GM18868 (cell line): ENCODE results near the gene TBC1D22B.
"Not testable (repeated sequence)": the region's sequence is repeated elsewhere in the genome, so short reads cannot be mapped to it uniquely, and the experiment has no call there.

Experiments
- ATAC-seq: cut with Tn5 transposase; IDR thresholded peaks from one replicate; pipeline ENCODE4 v1.9.1; 2021; ENCODE audit warnings: mild to moderate bottlenecking, moderate library complexity; ENCODE audit not compliant: unreplicated experiment

TBC1D22B gene

DNA sequence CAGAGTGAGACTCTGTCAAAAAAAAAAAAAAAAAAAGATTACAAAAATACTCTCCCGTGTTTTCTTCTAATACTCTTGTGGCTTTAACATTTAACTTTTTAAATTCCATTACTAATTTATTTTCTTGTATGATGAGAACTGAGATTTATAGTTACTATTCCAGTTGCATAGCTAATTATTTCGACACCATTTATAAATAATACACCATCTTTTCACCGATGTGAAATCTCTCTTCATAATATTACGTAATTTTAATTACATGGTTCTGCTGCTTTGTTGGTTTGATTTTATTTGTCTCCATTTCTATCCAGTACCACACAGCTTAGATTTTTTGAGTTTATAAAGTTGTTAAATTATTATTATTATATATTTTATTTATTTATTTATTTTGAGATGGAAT, 42.4 kb downstream of the TBC1D22B start:
- ATAC-seq, result no peak

DNA sequence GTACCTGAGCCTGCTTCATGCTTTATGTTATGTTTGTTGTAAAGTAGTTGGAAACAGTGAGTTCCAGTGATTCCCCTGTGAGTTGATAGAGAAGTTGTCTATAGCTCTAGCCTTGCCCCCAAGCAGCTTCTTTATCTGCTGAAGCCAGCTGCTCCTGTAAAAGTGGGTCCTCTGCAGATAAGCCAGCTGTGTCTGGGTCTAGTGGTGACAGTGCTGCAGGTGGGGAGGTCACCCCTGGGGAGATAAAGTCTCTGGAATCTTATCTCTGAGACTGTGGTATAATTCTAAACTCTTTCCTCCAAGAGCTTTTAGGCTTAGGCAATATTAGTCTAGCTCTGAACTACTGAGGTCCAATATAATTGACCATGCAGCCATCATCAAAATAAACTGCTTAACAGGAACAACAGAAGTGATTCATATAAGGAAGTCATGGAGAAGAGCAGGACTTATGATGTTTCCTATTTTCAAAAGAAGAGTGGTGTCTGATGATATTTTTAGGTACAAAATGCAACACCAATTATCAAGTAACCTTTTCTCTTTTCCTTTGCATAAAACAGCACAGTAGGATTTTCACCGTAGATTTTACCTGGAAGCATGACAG, 44.6 kb downstream of the TBC1D22B start:
- no peak for ATAC-seq

DNA sequence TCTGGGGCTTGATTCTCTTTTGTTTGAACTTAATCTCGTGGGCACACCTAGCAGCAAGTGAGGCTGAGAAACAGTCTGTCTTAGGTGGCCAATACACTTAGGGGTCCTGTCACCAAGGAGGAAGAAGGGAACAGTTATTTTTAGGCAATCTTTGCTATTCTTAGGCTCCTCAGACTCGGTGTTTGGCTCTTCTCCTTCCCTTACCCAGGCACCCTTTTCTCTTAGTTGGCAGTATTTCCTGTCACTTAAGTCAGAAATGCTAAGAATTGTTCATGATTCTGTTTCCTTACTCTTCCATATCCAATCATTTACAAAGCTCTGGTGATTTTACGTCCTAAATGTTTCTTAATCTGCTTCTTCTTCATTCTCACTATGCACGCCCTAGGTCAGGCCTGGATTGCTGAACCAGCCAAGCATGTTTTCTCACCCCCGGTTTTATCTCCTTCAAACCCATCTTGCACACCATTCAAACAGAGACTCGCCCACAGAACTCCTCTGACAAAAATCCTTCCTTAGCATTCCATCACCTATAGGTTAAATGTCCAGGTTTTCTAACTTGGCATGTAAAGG, 45.6 kb downstream of the TBC1D22B start:
- no peak for ATAC-seq

DNA sequence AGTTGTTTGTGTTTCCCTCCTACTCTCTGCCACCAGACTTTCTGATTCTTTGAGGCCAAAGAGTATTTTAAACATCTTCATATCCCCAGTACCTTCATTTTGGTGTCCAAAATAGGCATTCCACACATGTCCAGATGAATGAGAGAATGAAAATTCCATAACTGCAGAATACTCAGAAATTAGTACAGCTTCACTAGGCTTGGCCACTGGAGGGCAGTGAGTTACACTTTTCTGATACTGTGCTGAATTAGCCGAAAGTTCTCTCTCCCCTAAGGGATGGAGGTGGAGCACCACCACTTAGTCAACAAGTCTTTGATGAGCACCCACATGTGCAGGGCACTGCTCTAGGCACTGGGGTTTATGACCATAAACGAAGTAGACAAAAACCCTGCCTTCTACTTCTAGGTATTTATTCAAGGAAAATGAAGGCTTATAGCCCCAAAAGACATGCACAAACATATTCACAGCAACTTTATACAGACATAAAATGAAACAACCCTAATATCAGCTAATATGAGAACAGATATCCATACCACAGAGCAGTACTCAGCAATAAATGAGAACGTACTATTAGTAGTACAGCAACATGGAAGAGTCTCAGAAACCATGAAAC, 46.4 kb downstream of the TBC1D22B start:
- ATAC-seq, result peak; percentile 50

DNA sequence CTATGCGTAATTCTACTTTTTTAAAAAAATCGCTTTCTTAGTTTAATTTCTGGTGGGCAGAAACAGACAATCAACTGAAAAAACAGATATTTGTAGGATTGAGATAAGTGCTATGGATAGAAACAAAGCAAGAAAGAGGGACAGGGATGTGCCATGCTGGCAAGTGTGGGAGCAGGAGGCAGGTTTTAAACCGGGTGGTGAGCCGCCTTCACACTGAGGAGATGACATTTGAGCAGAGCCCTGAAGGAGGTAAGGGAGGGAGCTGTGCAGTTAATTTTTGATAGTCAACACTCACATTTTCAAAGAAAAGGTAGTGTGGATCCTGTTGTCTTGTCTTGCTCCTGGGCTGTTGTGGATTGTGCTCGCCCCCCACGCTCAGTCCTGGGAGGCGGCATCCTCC, 47.2 kb downstream of the TBC1D22B start:
- ATAC-seq, result no peak

DNA sequence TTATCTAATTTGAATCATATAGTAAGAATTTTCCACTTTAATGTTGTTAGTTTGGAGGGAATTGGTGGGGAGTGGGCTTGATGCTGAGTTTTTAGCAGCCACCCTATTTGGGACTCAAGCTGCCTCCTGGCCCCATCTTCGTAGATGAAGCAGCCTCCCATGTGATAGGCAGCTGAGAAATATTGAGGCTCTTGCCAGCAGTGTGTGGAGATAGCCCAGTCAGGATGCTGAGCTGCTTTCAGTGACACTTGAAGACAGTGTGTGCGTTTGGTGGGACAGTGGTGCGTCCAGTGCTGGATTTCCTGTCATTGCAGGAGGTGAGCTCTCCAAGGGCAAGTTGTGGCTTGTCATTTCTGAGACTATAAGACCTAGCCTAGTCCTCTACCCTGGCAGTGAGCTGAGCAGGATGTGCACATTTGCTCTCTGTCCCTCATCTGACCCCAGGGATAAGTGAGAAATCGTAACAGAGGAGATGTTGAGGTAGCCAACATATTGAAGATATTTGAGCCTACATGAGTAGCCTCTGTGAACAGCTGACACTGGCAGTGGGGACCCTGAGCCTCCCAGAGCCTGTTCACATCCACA, 48.4 kb downstream of the TBC1D22B start:
- no peak for ATAC-seq

DNA sequence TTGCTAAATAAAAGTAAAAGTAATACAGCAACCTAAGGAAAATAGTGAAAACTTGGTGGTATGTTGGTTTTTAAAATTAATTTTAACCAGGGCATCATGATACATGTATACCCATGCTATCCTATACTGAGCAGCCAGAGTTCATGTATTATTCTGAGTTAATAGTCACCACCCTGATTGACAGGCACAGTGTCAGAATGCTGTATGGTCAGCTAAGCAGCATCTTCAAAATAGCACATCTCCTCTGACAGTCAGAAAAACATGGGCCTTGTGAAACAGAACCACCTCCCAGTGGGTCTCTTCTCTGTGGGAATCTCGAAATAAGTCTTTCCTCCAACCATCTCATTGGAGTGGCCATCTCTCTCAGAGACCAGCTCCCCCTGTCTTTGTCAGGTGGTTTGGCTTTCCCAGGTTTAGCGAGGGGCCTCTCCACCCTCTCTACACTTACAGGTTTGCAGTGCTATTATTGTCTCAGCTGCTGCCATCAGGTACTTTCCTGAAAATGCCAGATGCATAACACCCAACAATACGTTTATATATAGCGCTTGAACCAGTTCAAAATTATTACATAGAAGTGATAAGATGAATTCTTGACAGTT, 49.2 kb downstream of the TBC1D22B start:
- no peak for ATAC-seq

DNA sequence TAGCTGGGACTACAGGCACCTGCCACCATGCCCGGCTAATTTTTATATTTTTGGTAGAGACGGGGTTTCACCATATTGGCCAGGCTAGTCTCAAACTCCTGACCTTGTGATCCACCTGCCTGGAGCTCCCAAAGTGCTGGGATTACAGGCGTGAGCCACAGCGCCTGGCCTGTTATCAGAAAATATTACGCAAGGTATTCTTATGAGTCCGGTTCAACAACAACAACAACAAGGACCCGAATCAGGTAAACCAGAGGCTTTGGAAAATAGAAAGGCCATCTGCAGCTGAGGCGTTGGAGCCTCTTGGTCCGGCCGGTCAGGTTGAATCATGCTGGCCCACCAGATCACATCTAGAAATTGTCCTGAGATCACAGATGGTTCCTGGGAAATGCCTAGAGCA, 49.9 kb downstream of the TBC1D22B start:
- not testable (repeated sequence) for ATAC-seq

DNA sequence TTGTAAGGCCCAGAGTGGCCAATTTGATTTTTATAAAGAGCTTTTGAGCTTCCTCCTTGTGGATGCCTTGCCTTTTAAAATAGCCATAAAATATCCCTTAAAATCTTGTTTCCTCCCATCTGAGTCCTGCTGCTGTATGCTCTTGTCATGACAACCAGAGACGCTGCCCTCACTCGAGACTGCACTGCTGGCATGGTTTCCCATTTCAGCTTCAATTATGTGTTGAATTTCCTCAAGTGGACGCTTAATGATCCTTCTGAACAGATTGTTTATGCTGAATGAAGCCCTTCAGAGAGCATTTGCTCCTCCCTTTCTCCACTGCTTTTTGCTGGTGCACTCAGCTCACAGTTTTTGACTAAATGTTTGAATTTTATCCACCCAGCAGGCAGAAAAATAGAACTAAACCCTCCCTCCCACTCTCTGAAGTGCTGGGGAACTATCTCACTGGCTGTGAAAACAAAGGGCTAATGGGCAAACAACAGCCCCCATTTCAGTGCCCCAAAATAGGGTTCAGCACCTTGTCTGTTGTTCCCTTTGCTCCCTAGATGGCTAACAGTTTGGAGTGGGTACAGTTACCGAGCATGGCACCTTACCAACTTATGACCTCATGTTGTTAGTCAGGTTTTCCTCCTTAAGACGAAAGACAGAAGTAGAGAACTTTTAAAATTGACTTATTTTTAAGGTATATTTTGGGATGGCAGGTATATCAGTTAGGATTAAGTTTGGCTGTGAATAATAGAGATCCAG, 50.7 kb downstream of the TBC1D22B start:
- no peak for ATAC-seq

DNA sequence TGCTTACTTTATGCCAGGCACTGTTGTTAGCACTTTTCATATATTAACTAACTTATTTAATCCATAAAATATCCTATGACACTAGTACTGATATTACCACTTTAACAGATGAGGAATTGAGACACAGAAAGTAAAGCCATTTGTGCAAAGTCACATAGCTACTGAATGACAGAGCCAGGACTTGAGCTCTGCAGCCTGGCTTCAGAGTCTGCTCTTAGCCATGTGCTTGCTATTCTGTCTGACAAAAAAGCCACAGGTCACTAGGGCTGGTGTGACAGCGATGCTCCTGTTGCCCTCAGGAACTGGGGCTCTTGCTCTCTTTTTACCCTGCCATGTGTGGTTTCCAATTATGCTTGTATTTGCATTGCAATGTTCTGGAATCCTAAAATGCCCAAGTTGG, 51.5 kb downstream of the TBC1D22B start:
- no peak for ATAC-seq

DNA sequence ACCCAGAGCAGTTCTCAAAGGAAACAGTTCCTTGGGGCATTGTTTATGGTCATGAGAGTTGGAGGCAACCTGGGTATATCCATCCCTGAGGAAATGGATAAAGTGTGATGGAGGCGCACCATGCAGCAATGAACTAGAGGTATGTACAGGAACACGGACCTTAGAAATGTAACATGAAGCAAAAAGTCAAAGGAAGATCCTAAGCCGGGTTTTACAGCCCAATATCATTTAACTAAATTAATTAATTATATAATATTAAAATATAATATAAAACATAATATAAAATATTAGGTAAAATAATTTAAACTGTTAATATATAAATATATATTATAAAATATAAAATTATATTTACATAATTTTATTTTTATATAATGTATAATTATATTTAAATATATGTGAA, 52.1 kb downstream of the TBC1D22B start:
- no peak for ATAC-seq

DNA sequence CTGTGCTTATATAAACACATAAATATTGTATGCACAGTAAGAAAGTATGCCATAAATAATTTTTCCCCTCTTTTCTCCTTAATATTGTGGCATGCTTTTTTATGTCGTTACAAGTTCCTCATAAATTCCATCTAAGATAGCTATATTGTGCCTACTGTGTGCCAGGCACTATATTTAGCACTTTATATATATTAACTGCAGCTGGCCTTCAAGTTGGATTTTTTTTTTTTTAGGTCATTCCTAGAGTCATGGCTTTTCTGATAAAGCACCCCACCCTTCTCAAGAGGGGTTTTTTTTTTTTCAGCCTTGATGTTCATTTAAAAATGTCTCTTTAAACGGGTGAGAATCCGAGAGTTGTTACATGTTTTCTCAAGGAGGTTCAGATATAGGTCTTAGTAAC, 53.4 kb downstream of the TBC1D22B start:
- ATAC-seq, result no peak

DNA sequence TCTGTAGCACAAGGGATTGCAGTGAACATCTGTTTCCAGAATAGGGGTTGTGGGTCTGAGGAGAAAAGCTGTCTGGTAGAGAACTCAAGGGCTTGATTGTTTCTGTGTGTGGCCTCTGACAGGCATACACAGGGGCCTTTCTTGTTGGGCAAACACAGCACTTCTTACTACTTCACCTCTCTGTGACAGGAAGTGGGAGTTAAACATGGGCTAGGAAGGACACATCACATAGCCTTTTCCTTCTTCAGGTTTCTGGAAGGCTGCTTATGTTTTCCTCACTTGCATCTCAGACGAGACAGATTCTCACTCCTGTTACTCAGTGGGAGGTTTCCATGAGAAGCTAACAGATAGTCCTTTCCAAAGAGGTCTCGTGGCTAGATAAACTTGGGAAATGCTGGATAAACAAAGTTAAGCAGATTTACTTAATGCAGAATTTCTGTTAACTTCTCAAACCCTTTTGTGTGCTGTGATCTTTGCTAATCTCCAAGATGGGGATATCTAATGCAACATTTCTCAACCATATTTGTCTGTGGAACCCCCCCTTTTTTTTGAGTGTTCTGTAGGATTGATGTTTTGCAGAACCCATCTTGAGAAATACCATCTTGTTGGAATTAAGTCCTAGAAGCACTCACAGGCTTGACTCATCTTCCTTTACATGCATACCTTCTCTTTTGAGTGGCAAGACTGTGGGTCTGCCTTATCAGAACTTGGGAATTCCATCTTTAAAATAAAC, 54.3 kb downstream of the TBC1D22B start:
- ATAC-seq, result no peak

DNA sequence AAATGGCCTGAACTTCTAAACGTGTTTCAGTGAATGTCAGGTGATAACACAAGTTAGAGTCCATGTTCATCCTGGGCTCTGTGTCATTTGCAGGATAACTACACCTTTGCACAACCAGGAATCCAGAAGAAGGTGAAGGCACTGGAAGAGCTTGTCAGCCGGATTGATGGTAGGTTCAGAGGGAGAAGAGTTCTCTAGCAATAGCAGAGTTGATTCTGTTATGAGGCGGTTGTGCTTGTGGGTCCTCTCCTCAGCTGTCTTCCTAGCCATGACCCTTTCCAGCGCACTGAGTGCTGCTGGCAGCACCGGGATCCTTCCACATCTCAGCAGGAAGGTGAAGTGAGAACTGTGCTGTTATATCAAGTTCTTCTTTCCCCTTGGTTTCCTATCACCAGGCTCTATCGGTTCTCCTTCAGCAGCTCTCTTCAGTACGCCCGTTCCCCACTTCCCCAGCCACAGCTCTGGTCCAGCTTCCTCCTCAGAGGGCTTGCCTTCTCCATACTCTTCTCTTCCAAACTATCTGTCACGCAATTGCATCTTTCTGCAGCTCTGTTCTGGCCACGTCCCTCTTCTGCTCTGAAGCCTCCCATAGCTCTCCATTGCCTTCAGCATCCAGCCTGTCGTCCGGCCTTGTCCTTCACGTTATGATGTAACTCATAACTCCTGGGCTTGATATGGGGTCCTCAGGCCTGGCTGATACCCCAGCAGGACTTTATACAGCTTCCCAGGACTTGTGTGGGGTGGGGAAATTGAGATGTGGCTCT, 56.3 kb downstream of the TBC1D22B start:
- no peak for ATAC-seq

DNA sequence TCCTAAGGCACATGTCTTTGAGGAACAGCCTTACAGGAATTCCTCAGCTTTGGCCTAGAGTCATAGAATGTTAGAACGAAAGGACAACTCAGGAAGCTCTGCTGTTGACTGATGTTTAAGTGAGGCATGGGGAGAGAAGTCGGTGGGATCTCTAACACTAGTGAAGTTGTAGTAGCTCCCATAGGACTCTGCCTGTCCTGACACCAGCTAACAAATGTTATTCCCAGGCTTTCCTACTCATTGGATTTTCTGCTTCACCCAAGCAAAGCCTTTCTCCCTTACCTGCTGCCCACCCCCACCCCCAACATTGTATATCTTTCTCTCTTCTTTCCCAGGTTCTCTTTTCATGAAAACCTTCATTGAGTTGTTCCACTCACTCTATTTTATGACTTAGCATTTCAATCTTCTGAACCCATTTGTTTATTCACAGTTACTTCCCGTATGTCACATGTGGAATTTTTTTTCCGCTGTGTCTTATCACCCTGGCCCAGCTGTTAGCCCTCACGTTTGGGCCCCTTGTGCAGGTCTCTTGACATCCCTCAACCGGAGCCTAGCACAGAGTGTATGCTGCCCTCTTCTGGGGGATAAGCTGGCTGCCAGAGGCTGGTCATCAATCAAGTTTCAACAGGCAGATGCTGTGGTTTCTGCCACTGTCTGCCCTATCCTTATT, 57.0 kb downstream of the TBC1D22B start:
- ATAC-seq, result no peak

DNA sequence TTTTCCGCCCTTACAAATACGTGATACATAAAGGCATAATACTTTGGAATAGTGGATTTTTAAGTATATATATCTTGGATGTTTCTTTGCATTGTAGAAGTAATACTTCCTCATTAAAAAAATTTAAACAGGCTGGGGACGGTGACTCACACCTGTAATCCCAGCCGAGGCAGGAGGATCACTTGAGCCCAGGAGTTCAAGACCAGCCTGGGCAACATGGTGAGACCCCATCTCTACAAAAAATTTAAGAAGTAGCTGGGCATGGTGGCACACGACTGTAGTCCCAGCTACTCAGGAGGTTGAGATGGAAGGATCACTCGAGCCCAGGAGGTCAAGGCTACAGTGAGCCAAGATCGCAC, 57.6 kb downstream of the TBC1D22B start:
- ATAC-seq, result no peak

DNA sequence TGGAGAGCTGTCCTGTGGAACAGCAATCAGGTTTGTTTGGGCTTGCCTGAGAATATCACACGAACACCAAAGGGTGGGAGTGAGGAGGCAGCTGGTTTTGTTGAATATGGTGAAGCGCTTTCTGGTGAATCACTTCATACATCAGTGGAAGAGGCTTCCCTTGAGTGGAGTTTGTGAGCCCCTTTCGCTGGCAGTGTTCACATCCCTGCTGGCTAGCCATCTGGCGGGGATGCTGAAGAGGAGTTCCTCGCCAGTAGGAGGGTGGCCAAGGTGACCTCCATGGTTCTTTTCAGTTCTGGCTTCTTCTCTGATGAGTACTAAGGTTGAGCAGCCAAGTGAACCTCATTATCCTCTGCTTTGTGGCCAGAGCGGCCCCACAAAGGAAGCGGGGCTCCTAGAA, 58.5 kb downstream of the TBC1D22B start:
- no peak for ATAC-seq

DNA sequence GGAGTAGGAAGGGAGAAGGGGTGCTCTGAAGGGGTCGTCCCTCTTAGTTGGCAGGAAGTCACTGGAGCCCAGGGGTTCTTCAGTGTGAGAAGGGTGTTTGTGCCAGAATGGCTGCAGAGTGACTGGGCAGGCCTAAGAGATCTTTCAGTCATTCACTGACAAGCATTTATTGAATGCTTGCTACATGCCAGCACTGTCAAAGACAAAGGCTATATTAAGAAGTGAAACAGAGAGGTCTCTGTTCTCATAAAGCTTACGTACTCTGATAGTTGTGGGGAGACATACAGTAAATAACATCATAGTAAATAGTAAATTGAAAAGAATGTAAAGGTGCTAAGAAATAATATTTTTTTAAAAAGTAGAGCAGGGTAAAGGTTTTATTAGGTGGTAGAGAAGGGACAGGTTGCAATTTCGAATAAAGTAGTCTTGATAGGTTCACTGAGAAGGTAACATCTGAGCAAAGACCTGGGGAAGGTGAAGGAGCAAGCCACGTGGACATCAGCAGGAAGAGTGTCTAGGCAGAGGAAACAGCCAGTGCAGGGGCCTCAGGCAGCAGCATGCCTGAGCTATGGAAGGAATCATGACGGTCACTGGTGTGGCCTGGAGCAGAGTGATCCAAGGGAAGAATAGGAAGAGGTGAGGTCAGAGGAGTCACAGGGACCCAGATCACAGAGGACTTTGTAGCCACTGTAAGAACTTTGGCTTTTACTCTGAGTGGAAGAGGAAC, 59.9 kb downstream of the TBC1D22B start:
- no peak for ATAC-seq

DNA sequence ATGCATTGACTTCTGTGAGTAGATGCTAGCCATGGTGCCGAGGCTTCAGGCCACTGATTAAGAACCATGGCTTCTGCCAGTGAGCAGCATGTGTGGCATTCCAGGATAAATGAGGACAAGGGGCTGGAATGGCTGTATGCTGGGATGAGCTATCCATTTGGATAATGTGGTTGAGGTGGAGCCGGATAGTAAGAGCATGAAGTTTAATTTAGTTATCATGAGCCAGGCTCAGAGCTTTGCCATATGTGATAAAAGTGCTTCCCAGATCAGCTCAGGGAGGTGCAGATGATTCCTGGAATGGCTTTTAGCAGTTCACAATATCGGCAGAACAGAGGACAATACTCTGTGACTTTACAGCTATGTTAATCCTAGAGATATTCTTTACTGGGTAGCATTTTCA, 61.6 kb downstream of the TBC1D22B start:
- no peak for ATAC-seq
